HG03558 (cell line): Measurements from ENCODE around the gene TRIM2.

Experiments used
- ATAC-seq: cut with Tn5 transposase; IDR thresholded peaks from one replicate; pipeline ENCODE4 v1.9.1; 2021; ENCODE audit warnings: moderate number of reproducible peaks; ENCODE audit not compliant: unreplicated experiment; ENCODE audit errors: extremely low read depth

The TRIM2 gene

DNA sequence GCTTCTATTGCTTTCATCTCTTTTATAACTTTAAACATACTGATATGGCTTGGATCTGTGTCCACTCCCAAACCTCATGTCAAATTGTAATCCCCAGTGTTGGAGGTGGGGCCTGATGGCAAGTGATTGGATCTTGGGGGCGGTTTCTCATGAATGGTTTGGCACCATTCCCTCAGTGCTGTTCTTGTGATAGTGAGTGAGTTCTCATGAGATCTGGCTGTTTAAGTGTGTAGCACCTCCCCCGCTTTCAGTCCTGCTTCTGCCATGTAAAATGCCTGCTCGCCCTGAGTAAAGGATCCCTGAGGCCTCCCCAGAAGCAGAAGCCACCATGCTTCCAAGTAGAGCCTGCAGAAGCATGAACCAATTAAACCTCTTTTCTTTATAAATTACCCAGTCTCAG is 157.9 kb downstream of the TRIM2 start:
- ATAC-seq = no peak

- no peak for ATAC-seq
Measured at GRCh38 chr4:153364061-153364460, 159.8 kb downstream of the TRIM2 start.

- ATAC-seq = no peak
Measured at GRCh38 chr4:153365003-153365402, 160.8 kb downstream of the TRIM2 start.

DNA sequence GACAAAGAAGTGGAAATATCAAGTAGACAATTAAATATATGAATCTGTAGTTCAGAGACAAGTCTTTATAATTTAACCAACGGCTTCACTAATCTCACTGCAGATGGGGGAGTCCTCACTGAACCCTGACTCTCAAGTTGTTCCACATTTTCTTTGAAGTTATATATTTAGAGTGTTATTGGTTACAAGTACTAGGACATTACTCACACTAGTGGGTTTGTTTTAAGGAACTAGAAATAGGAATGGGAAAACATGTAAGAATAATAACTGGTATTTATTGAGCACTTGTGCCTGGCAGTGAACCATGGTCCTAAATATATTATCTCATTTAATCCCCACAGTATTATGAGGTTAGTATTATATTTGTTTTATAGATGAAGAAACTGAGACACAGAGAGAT is 162.2 kb downstream of the TRIM2 start:
- no peak for ATAC-seq

GRCh38 chr4:153367092-153367491 is 162.8 kb downstream of the TRIM2 start:
- ATAC-seq = no peak

DNA sequence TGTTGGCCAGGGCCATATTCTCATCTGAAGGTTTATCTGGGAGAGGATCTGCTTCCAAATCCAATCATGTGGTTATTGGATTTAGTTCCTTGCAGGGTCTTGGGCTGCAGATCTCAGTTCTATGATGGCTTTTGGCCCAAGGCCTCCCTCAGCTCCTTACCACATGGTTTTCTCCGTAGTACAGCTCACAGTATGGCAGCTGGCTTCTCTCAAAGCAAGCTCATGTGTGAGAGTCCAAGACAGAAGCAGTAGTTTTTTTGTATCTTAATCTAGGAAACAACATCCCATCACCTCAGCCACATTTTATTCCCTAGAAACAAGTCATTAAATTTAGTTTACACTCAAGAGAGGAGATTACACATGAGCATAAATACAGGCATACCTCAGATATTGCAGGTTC is 164.8 kb downstream of the TRIM2 start:
- no peak for ATAC-seq

DNA sequence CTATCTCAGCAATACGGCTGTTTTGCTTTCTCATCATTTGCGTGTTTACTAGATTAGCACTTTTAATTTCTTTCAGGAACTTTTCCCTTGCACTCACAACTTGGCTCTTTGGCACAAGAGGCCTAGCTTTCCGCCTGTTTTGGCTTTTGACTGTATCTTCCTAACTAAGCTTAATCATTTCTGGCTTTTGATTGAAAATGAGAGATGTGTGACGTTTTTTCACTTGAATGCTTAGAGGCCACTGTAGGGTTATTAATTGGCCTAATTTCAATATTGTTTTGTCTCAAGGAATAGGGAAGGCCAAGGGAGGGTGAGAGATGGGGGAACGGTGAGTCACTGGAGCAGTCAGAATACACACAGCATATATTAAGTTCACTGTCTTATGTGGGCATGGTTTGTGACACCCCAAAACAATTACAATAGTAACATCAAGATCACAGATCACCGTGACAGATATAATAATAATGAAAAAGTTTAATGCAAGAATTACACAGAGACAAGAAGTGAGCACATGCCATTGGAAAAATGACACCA is 167.5 kb downstream of the TRIM2 start:
- ATAC-seq = no peak

GRCh38 chr4:153372967-153373562 is 168.8 kb downstream of the TRIM2 start:
- no peak for ATAC-seq

DNA sequence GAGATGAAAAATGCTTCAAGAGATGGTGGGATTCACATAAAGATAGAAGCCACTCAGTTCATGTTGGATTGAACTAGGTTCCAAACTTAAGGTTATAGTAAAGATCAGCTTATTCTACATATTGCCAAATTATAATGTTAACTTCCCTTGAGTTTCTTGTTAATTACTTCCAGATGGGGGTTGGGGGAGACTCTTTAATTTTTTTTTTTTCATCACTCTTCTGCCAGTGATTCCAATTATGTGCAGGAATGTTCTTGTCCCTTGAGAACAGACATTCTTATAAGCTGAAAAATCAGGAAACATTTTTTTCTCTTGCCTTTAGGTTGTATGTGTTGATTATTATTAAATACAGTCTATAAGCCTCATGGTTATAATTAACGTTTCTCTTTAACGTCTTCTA is 170.2 kb downstream of the TRIM2 start:
- ATAC-seq = no peak

DNA sequence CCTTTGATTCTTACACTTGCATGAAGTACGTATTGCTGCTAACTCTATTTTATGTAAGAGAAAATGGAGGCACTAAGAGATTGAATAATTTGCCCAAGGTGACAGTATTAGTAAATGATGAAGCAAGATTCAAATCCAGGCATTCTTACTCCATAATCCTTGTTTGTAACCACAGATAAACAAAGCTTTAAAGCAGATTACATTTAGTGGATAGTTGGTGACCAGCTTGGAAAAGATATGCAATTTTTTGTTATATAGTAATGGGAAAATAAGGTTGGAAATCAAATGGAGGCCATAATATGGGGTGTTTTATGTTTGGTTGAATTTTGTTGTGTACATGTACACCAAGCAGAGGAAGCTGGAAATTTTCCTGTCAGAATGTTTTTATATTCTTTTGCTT is 171.1 kb downstream of the TRIM2 start:
- no peak for ATAC-seq

GRCh38 chr4:153383131-153383530 is 178.9 kb downstream of the TRIM2 start:
- ATAC-seq = no peak

DNA sequence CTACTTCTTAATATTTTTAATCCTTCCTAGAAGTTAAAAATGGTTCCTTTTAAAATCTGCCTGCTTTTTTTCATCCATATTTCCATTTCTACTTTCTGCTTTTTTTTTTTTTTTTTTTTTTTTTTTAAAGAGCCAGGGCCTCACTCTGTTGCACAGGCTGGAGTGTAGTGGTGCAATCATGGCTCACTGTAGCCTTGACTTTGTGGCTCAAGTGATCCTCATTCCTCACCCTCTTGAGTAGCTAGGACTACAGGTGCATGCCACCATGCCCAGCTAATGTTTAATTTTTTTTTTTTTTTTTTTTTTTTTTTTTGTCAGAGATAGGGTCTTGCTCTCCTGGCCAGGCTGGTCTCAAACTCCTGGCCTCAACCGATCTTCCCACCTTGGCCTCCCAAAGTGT is 179.9 kb downstream of the TRIM2 start:
- no peak for ATAC-seq

GRCh38 chr4:153385784-153386183 is 181.5 kb downstream of the TRIM2 start:
- ATAC-seq = no peak

DNA sequence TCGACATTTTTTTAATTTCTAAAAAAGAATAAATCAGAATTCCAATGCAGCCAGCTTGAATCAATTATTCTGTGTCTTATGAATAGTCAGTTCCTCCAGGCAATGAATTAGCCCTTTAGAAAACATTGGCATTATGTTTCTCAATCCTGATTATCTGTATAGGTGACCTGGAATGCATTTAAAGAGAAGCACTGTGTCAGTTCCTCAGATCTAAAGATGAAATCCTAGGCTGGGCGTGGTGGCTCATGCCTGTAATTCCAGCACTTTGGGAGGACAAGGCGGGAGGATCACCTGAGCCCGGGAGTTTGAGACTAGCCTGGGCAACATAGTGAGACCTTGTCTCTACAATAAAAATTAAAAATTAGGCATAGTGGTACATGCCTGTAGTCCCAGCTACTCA is 183.7 kb downstream of the TRIM2 start:
- ATAC-seq = no peak
